Measurements from ENCODE around the gene SLC45A2. TPM values are rescaled to one million over a fixed set of nuclear protein-coding genes. Genes with fewer than 3 reads are reported as not detected.

Gene SLC45A2
- polyA plus RNA-seq, 3 donors, result not detected

- H4K20me1 ChIP-seq (ENCODE audit: insufficient read depth, low read length), result no peaks in the 10 kb centered on the region
- H3K27me3 ChIP-seq (ENCODE audit: control insufficient read depth in 2 of 2, insufficient read depth in 2 of 2, low read length in 2 of 2), result no peaks in the 10 kb centered on the region
- WGBS (ENCODE audit: insufficient coverage), result 94% methylated on average over 7 of the region's 10 CpGs
- TF ChIP-seq CTCF (IDR thresholded peaks at IDR 0.05), result no peak
- H3K36me3 ChIP-seq (replicated peaks in 1 of 2; ENCODE audit: control insufficient read depth in 1 of 2, insufficient read depth in 2 of 2, low read length in 2 of 2), result peaks cover 4 to 10% of the 10 kb centered on the region in 2 donors
- H3K4me3 ChIP-seq (replicated peaks in 1 of 3; ENCODE audit: low read depth in 2 of 3, low read length in 3 of 3), result no peak overlapping the region
- no peaks in the 10 kb centered on the region for H3K9me3 Mint-ChIP-seq
- intact Hi-C loops (cut with micrococcal nuclease), result no loop called here
- no peak overlapping the region for H2AFZ ChIP-seq (ENCODE audit: insufficient read depth, low read depth, low read length, poor library complexity, severe bottlenecking)
- no peak overlapping the region for H3K27ac ChIP-seq (ENCODE audit: low read depth in 1 of 2, low read length in 2 of 2)
- peaks cover 5 to 20% of the 10 kb centered on the region in 2 donors for H3K36me3 Mint-ChIP-seq
- H3K4me1 Mint-ChIP-seq, result peaks cover 11% of the 10 kb centered on the region
- H3K27ac Mint-ChIP-seq, result peak overlapping the region in 1 of 7 donors; percentile 56
- DNase-seq, result no peak
- no peak overlapping the region for H3K4me3 Mint-ChIP-seq
- H3K4me2 ChIP-seq (replicated peaks; ENCODE audit: extremely low read depth, low read length, poor library complexity, severe bottlenecking), result no peak overlapping the region
- H3K9me3 ChIP-seq (replicated peaks in 1 of 2; ENCODE audit: control insufficient read depth in 1 of 2, insufficient read depth in 1 of 2, low read length in 2 of 2), result no peaks in the 10 kb centered on the region
- no peaks in the 10 kb centered on the region for H3K4me1 ChIP-seq (ENCODE audit: control insufficient read depth in 1 of 2, insufficient read depth in 2 of 2, low read length in 2 of 2)
- no peaks in the 10 kb centered on the region for H3K79me2 ChIP-seq (ENCODE audit: insufficient read depth, low read length)
- no peaks in the 10 kb centered on the region for H3K27me3 Mint-ChIP-seq (ENCODE audit: low read depth in 3 of 3)
- no peak overlapping the region for H3K9ac ChIP-seq (ENCODE audit: insufficient read depth, low read length, poor library complexity, severe bottlenecking)
Observed at GRCh38 chr5:34001241-34001841, 16.8 kb upstream of the SLC45A2 start.

GRCh38 chr5:33999978-34000377 lies 15.5 kb upstream of the SLC45A2 start:
- no peak overlapping the region for H3K9ac ChIP-seq (ENCODE audit: insufficient read depth, low read length, poor library complexity, severe bottlenecking)
- H2AFZ ChIP-seq (ENCODE audit: insufficient read depth, low read depth, low read length, poor library complexity, severe bottlenecking), result no peak overlapping the region
- DNase-seq, result no peak
- H3K36me3 Mint-ChIP-seq, result peaks cover 5 to 19% of the 10 kb centered on the region in 2 donors
- no peaks in the 10 kb centered on the region for H4K20me1 ChIP-seq (ENCODE audit: insufficient read depth, low read length)
- H3K27me3 Mint-ChIP-seq (ENCODE audit: low read depth in 3 of 3), result no peaks in the 10 kb centered on the region
- no peak overlapping the region for H3K27ac ChIP-seq (ENCODE audit: low read depth in 1 of 2, low read length in 2 of 2)
- H3K27me3 ChIP-seq (ENCODE audit: control insufficient read depth in 2 of 2, insufficient read depth in 2 of 2, low read length in 2 of 2), result no peaks in the 10 kb centered on the region
- no peak overlapping the region for H3K4me2 ChIP-seq (replicated peaks; ENCODE audit: extremely low read depth, low read length, poor library complexity, severe bottlenecking)
- H3K4me1 Mint-ChIP-seq, result peaks cover 10% of the 10 kb centered on the region
- intact Hi-C loops (cut with micrococcal nuclease), result no loop called here
- no CpG with 5 or more reads among the region's 4 CpGs for WGBS (ENCODE audit: insufficient coverage)
- peaks cover 4 to 10% of the 10 kb centered on the region in 2 donors for H3K36me3 ChIP-seq (replicated peaks in 1 of 2; ENCODE audit: control insufficient read depth in 1 of 2, insufficient read depth in 2 of 2, low read length in 2 of 2)
- H3K9me3 ChIP-seq (replicated peaks in 1 of 2; ENCODE audit: control insufficient read depth in 1 of 2, insufficient read depth in 1 of 2, low read length in 2 of 2), result no peaks in the 10 kb centered on the region
- H3K9me3 Mint-ChIP-seq, result no peaks in the 10 kb centered on the region
- no peaks in the 10 kb centered on the region for H3K79me2 ChIP-seq (ENCODE audit: insufficient read depth, low read length)
- H3K4me3 Mint-ChIP-seq, result no peak overlapping the region
- H3K27ac Mint-ChIP-seq, result no peak overlapping the region
- no peaks in the 10 kb centered on the region for H3K4me1 ChIP-seq (ENCODE audit: control insufficient read depth in 1 of 2, insufficient read depth in 2 of 2, low read length in 2 of 2)
- no peak for TF ChIP-seq CTCF (IDR thresholded peaks at IDR 0.05)
- no peak overlapping the region for H3K4me3 ChIP-seq (replicated peaks in 1 of 3; ENCODE audit: low read depth in 2 of 3, low read length in 3 of 3)

Measured in CD14-positive monocyte (primary cell).